ENCODE results near the gene KIAA0319L.
A peak's percentile ranks its signal among the peaks of the same experiment; 100 is the strongest.

The KIAA0319L gene

GRCh38 chr1:35561972-35562680 is 4.9 kb upstream of the KIAA0319L start:
- DNase-seq, result no peak

DNA sequence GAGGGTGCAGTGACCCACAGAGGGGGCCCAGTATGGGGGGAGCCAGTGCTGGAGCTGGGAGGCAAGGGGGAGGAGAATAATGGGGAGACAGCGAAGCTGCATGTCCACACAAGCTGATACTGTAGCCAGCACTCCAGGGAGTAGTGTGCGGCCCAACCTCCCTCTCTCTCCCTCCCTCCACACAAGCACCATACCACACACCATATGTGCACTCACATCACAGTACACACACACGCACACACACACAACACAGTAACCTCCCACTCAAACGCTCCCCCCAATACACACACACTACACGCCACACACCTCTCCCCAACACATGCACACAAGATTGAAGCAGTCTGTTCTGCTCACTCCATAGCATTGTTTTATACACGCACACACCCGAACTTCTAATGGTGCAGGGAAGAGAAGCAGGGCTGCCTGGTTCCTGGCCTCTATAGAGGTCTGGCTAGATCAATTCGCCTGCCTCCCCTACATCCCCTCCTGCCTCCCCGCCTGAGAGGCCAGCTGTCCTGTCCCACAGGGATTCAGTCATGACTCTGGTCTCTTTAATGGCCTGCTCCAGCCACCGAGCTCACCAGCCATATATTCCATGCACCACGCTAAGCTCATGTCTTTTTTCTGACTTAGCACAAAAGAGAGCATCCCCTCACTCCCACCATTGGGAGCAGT is 4.2 kb upstream of the KIAA0319L start:
- DNase-seq, result no peak

DNA sequence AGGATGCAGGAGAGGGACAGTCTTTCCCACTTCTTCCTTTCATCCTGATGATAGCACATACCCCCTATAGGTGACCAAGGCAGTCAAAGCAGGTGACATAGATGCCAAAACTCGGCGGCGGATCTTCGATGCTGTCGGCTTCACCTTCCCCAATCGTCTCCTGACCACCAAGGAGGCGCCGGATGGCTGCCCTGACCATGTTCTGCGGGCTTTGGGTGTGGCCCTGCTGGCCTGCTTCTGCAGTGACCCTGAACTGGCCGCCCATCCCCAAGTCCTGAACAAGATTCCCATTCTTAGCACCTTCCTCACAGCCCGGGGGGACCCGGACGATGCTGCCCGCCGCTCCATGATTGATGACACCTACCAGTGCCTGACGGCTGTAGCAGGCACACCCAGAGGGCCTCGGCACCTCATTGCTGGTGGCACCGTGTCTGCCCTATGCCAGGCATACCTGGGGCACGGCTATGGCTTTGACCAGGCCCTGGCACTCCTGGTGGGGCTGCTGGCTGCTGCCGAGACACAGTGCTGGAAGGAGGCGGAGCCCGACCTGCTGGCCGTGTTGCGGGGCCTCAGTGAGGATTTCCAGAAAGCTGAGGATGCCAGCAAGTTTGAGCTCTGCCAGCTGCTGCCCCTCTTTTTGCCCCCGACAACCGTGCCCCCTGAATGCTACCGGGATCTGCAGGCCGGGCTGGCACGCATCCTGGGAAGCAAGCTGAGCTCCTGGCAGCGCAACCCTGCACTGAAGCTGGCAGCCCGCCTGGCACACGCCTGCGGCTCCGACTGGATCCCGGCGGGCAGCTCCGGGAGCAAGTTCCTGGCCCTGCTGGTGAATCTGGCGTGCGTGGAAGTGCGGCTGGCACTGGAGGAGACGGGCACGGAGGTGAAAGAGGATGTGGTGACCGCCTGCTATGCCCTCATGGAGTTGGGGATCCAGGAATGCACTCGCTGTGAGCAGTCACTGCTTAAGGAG is 3.3 kb upstream of the KIAA0319L start:
- peak; percentile 59 for DNase-seq

GRCh38 chr1:35559317-35559944 is 2.2 kb upstream of the KIAA0319L start:
- peak; percentile 42 for DNase-seq

GRCh38 chr1:35558374-35559316 is 1.4 kb upstream of the KIAA0319L start:
- peak; percentile 43 for DNase-seq

GRCh38 chr1:35557611-35558373 is 589 bp upstream of the KIAA0319L start, which contains the start of gene NCDN:
Gene NCDN (plus strand): TSS chr1:35557799. CDS start chr1:35558191, 392 bp downstream.
- DNase-seq, result peak; percentile 99

- no peak for DNase-seq
Measured at GRCh38 chr1:35556484-35557117, 602 bp downstream of the KIAA0319L start.

DNA sequence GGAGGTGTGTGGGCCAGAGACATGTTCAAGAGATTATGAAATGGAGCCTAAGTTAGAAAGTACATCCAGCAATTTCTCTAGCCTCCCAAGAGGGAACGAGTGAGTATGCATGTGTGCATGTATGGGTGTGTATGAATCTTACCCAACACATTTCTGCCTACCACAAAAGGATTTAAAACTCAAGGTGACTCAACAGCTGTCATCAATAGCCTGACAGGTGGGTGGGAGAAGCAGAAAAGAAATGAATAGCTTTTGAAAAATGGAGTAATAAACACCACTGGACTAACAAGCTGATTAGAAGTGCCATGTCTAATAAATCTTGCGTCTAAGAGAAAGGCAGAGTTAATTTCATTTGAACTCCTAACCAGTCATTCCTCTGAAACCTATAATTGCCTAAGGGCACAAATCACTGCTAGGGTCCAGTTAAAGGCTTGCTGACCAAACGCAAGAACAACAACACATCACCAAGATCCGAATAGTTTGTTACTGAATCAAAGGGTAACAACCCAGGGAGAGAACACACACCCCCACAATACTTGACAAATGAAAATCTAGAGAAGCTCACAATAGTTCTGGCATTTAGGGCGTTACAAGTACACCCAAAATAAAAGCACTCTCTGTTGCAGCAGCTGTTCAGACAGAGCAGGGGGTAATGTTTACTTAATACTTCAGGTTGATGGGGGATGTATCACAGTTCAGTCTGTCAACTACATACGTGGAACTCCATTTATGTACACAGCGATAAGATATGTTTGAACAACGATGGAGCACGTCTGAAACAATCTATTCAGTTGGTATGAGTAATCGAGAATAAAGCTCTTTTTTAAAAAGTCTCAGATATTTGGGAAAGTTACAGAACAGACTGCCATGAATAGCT is 1.4 kb downstream of the KIAA0319L start:
- DNase-seq, result no peak

DNA sequence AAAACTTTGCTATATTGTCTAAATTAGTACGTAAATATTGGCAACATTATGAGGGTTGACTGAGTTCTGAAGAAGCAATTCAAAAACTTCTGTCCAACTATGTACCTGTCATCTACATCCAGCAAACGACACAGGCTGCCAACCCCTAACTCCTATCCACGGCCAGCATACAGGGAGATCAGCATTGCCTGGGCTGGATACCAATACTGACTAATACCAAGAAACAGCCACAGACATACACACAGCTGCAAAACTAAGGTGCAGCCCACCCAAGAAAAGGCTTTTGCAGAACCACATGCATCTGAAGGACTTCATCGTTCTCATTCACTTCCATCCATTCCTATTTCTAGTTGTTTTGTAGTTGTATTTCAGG is 2.0 kb downstream of the KIAA0319L start:
- DNase-seq, result no peak

DNA sequence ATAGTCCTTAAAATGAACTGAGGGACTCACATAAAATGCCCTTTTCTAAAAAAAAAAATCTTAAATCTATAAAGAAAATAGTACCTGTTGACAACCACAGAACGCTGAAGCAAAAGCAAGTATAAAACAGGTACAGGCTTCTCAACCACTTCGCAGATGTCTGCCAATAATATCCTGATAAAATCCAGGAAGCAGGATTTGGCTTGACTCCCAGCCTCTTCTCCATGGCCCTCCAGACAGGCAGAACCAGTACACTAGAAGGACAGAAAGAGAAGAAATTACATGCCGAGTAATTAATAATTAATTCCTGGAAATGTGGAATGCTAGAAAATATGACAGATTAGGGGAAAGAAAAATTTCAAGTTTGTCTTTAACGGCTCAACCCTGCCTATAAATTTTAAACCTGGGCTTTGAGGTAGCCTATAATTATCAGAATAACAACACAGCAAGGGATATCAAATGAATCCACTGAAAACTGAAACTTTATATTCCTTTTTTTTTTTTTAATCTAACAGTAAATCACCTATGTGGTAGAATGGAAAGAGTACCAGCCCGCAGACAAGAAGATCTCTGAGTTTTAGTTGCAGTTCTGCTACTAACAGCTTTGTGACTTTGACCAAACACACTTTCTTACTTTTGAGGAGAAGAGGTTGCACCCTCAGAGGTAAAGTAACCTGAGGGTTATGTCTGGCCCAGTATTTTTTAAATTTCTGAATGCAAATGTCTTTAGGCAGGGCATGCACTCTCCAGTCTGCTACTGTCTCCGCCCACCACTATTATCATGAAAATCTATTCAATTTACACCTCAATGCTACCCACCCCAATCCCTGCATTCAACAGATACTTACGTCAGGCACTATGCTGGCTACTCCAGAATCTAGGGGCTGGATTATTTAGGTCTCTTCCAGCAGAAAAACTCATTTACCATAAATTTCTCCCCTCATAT is 2.7 kb downstream of the KIAA0319L start:
- no peak for DNase-seq

DNA sequence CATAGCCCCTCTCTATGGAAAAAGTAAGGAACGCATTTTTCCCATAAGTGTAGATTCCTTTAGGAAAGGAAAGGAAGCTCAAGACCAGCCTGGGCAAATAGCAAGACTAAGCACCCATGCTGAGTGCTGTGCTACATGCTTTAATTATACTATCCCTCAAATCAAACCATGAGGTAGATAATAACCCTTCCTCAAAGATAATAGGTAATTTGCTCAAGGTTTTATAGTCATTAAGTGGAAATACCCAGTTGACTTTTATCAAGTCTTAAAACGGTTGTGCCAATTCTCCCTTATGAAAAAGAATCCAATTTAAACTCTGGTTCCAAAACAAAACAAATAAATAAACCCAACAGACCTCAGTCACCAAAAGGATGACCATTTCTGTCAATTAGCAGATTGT is 3.4 kb downstream of the KIAA0319L start:
- no peak for DNase-seq

- no peak for DNase-seq
Measured at GRCh38 chr1:35546614-35547013, 10.6 kb downstream of the KIAA0319L start.

DNA sequence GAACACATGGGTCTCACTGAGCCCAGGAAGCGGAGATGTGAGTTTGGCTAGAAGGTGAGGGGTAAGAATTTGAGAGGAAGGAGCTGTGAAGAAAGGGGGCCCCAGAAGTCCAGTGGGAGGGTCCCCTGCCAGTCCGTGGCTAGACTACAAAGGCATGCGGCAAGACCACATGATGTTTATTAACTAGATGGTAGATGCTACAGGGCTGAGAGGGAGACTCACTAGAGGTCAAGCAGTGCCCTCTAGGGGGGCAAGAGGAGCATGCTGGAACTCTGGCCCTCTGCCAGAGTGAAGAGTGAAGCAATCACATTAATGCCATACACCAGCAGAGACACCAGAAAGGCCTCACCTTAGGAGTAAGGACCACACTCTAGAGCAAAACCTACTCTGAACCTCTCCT is 12.2 kb downstream of the KIAA0319L start:
- DNase-seq, result no peak

DNA sequence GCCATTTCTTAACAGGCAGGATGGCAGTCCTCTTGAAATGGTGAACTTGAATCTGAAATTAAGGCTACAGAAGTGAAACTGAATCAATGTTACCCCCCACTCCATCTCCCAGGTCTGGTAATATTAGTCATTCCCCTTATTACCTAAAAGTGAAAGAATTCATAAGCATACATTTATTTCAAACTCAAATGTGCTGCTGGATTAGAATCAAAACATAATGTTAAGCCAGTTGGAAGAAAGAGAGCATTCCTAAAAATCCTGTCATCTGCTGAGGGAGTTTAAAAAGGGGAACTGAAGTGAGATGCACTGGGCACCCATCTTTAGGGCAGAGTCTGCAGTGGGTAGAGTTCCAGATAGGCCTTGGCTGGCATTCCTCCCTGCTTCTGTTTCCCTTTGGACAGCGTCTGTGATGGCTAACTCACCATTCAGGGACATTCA is 17.4 kb downstream of the KIAA0319L start:
- no peak for DNase-seq

- no peak for DNase-seq
Measured at GRCh38 chr1:35539073-35539823, 18.0 kb downstream of the KIAA0319L start.

GRCh38 chr1:35537806-35538205 is 19.4 kb downstream of the KIAA0319L start:
- DNase-seq, result no peak

DNA sequence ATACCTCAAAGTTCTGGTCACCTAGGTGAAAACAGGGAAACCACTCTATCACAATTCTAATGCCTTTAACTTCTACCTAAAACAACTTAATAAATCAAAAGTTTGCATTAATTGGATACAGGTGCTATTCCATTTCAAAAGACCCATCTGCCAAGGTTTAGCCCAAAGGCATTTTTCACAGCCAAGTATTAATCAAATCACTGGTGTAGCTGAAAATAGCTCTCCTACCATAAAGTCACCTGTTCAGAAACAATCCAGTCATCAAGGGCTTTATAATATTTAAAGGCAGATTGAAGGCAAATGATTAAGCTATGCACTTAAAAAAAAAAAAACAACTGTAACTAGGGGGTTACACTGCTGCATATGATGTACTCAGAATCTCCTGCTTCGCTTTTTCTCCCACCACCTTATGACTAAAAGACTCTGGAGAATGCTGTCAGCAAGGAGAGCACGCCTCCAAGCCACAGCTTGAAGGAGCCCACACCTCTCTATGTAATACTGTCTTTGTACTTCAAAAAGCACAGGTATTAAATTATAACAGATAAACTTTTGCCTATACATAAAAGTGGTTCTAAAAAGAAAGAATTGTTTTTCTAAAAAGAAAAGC is 20.5 kb downstream of the KIAA0319L start:
- no peak for DNase-seq
